Peyer's patch (tissue), 4 donors: ENCODE results near the gene CYTH2. TPM values are rescaled to one million over a fixed set of nuclear protein-coding genes. Genes with fewer than 3 reads are reported as not detected.

Experiments used
- DNase-seq, 3 donors: peaks; one replicate each; pipeline ENCODE4 v3.0.0-alpha.2; 2017 to 2019
- H3K27ac ChIP-seq, 4 donors: fragments of 200-600 bp; sonication (generic); one replicate each; pipeline ENCODE4 v1.5.1; 2016 to 2019
- H3K27me3 ChIP-seq, 2 donors: fragments of 200-600 bp; sonication (generic); one replicate each; pipeline ENCODE4 v1.5.1; 2019
- H3K36me3 ChIP-seq, 3 donors: fragments of 200-600 bp; sonication (generic); one replicate each; pipeline ENCODE4 v1.5.1; 2016 to 2019
- H3K4me1 ChIP-seq, 4 donors: fragments of 200-600 bp; sonication (generic); one replicate each; pipeline ENCODE4 v1.5.1; 2016 to 2019
- H3K4me3 ChIP-seq, 4 donors: fragments of 200-600 bp; sonication (generic); 1 replicate in 3 of 4; 2 replicates in 1 of 4; pipeline ENCODE4 v1.5.1; 2016 to 2019; ENCODE audit warnings: mild to moderate bottlenecking in 1 of 4
- H3K9me3 ChIP-seq, 4 donors: fragments of 200-600 bp; sonication (generic); one replicate each; pipeline ENCODE4 v1.5.1; 2016 to 2019; ENCODE audit warnings: mild to moderate bottlenecking in 1 of 4
- CTCF ChIP-seq, 6 experiments: fragments of 450-650 bp in 4 of 6; fragments of 200-600 bp in 2 of 6; sonication (generic) in 1 of 6; IDR thresholded peaks; one replicate each; pipeline ENCODE4 v1.5.1; 2017 to 2019; ENCODE audit warnings: antibody characterized with exemption in 6 of 6, mild to moderate bottlenecking in 3 of 6, moderate library complexity in 1 of 6
- POLR2A ChIP-seq, 2 donors: fragments of 450-650 bp; IDR thresholded peaks; one replicate each; pipeline ENCODE4 v1.5.1; 2017; ENCODE audit warnings: antibody characterized with exemption in 2 of 2, mild to moderate bottlenecking in 2 of 2, moderate library complexity in 2 of 2
- total RNA-seq, 4 donors: library from RNA; depleted of rRNA; stranded (reverse); fragments of >200 nt; gene quantifications; one replicate each; pipeline ENCODE4 v1.1.0, GENCODE V29; 2016

The CYTH2 gene
- 100 to 1,000 TPM in 1 of 4 donors, 10 to 100 TPM in 3; 64.5 to 160 (median 76.9) TPM for total RNA-seq

GRCh38 chr19:48469289-48469881 lies at the start of gene CYTH2:
Gene CYTH2, plus strand, starts transcription at chr19:48469369. Its CDS starts 139 bp downstream, at chr19:48469508.
- DNase-seq = peak; percentile 78 to 91 (median 91)
- Histone ChIP-seq H3K9me3 (no peaks in the 10 kb centered on the region), H3K36me3 (peaks cover 0 to 42% (median 0%) of the 10 kb centered on the region in 3 donors), H3K4me1 (peaks cover 0 to 16% (median 9%) of the 10 kb centered on the region in 4 donors), H3K4me3 (peak within 1 kb of the TSS; percentile 82 to 99 (median 94)), H3K27me3 (no peaks in the 10 kb centered on the region), H3K27ac (peak within 1 kb of the TSS; percentile 96 to 99 (median 98))
- peak in 2 of 6 experiments; percentile 10 to 16 for TF ChIP-seq CTCF (IDR thresholded peaks at IDR 0.05)
- peak; percentile 92 for TF ChIP-seq POLR2A (IDR thresholded peaks at IDR 0.05)

GRCh38 chr19:48421548-48421947 lies 47.6 kb upstream of the CYTH2 start:
- Histone ChIP-seq H3K27ac (no peak overlapping the region), H3K27me3 (no peaks in the 10 kb centered on the region), H3K4me1 (no peaks in the 10 kb centered on the region), H3K36me3 (no peaks in the 10 kb centered on the region), H3K4me3 (no peak overlapping the region), H3K9me3 (no peaks in the 10 kb centered on the region)
- no peak for TF ChIP-seq CTCF (IDR thresholded peaks at IDR 0.05)
- DNase-seq = no peak

DNA sequence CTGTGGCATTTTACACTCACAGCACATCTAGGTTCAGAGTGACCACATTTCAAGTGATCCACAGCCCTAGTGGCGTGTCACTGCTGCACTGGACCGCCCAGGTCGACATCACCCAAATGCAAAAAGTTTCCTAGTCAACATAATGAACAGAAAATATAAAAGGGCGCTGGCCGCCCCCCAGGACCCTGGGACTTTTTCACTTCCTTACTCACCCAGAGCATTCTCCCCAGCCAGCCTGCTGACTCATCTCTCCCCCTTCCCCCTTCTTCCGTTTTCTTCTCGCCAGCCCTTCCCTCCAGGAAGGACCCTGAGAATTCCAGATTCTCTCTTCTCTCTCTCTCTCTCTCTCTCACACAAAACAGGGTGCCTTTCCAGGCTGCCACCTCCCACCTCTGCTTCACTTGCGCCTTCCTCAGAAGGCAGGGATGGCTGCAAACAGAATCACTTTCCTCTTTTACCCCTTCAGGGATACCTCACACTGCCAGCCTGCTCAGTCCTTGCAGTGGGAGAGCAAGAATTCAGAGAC lies 44.4 kb upstream of the CYTH2 start:
- H3K9me3 ChIP-seq = no peaks in the 10 kb centered on the region
- DNase-seq = no peak
- H3K27ac ChIP-seq = no peak overlapping the region
- H3K4me1 ChIP-seq = no peaks in the 10 kb centered on the region
- no peaks in the 10 kb centered on the region for H3K36me3 ChIP-seq
- no peak overlapping the region for H3K4me3 ChIP-seq
- TF ChIP-seq CTCF (IDR thresholded peaks at IDR 0.05) (no peak), POLR2A (IDR thresholded peaks at IDR 0.05) (no peak)
- no peaks in the 10 kb centered on the region for H3K27me3 ChIP-seq

GRCh38 chr19:48428670-48429069 lies 40.5 kb upstream of the CYTH2 start:
- no peaks in the 10 kb centered on the region for H3K27me3 ChIP-seq
- no peak overlapping the region for H3K27ac ChIP-seq
- no peaks in the 10 kb centered on the region for H3K9me3 ChIP-seq
- H3K4me3 ChIP-seq = no peak overlapping the region
- H3K36me3 ChIP-seq = no peaks in the 10 kb centered on the region
- no peak for TF ChIP-seq POLR2A (IDR thresholded peaks at IDR 0.05)
- TF ChIP-seq CTCF (IDR thresholded peaks at IDR 0.05) = no peak
- no peak for DNase-seq
- no peaks in the 10 kb centered on the region for H3K4me1 ChIP-seq

GRCh38 chr19:48433337-48433736 lies 35.8 kb upstream of the CYTH2 start:
- TF ChIP-seq CTCF (IDR thresholded peaks at IDR 0.05) (no peak), POLR2A (IDR thresholded peaks at IDR 0.05) (no peak)
- Histone ChIP-seq H3K27me3 (no peaks in the 10 kb centered on the region), H3K9me3 (no peaks in the 10 kb centered on the region), H3K4me3 (no peak overlapping the region), H3K36me3 (no peaks in the 10 kb centered on the region), H3K27ac (no peak overlapping the region), H3K4me1 (no peaks in the 10 kb centered on the region)
- no peak for DNase-seq
